Thyroid gland (tissue), 4 donors: ENCODE results near the gene ABCC2.

ENCODE experiments used
- POLR2A ChIP-seq, 2 donors: fragments of 450-650 bp; IDR thresholded peaks; one replicate each; pipeline ENCODE4 v1.6.1; 2017; ENCODE audit warnings: antibody characterized with exemption in 2 of 2, mild to moderate bottlenecking in 2 of 2, moderate library complexity in 1 of 2
- TF ChIP-seq, protein P1 (sequence below), 6 experiments: fragments of 200-600 bp in 3 of 6; fragments of 450-650 bp in 3 of 6; sonication (generic) in 3 of 6; IDR thresholded peaks; one replicate each; pipeline ENCODE4 v1.5.1; 2016 to 2019; ENCODE audit warnings: antibody characterized with exemption in 6 of 6, mild to moderate bottlenecking in 2 of 6, inconsistent platforms in 1 of 6, moderate library complexity in 1 of 6

GRCh38 chr10:99869581-99870122, 87.2 kb downstream of the ABCC2 start:
- TF ChIP-seq, protein P1, sequence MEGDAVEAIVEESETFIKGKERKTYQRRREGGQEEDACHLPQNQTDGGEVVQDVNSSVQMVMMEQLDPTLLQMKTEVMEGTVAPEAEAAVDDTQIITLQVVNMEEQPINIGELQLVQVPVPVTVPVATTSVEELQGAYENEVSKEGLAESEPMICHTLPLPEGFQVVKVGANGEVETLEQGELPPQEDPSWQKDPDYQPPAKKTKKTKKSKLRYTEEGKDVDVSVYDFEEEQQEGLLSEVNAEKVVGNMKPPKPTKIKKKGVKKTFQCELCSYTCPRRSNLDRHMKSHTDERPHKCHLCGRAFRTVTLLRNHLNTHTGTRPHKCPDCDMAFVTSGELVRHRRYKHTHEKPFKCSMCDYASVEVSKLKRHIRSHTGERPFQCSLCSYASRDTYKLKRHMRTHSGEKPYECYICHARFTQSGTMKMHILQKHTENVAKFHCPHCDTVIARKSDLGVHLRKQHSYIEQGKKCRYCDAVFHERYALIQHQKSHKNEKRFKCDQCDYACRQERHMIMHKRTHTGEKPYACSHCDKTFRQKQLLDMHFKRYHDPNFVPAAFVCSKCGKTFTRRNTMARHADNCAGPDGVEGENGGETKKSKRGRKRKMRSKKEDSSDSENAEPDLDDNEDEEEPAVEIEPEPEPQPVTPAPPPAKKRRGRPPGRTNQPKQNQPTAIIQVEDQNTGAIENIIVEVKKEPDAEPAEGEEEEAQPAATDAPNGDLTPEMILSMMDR (IDR thresholded peaks at IDR 0.05): no peak
- no peak for TF ChIP-seq POLR2A (IDR thresholded peaks at IDR 0.05)
